NCI-H2029 (cell line): ENCODE data around the gene KRTAP12-2.

Source experiments
- DNase-seq: peaks from one replicate; lab custom pipeline; 2025; lab: John Stamatoyannopoulos, UW

KRTAP12-2 gene

GRCh38 chr21:44626673-44627143, 40.0 kb downstream of the KRTAP12-2 start, which contains the start of gene KRTAP10-9:
TSS of gene KRTAP10-9 (plus strand) at chr21:44627093. CDS start at chr21:44627172, 79 bp downstream.
- no peak for DNase-seq

GRCh38 chr21:44626262-44626661, 40.5 kb downstream of the KRTAP12-2 start:
- DNase-seq, result no peak

GRCh38 chr21:44625756-44626155, 41.0 kb downstream of the KRTAP12-2 start:
- DNase-seq, result no peak

GRCh38 chr21:44623575-44623974, 43.2 kb downstream of the KRTAP12-2 start:
- no peak for DNase-seq

- DNase-seq, result no peak
Measured at GRCh38 chr21:44619886-44620285, 46.8 kb downstream of the KRTAP12-2 start.

- DNase-seq, result no peak
Measured at GRCh38 chr21:44618909-44619308, 47.8 kb downstream of the KRTAP12-2 start.

- no peak for DNase-seq
Measured at GRCh38 chr21:44618504-44618903, 48.2 kb downstream of the KRTAP12-2 start.

GRCh38 chr21:44617071-44617501, 49.6 kb downstream of the KRTAP12-2 start:
- DNase-seq, result no peak

GRCh38 chr21:44616591-44616926, 50.2 kb downstream of the KRTAP12-2 start:
- DNase-seq, result no peak
